Activated CD4-positive, alpha-beta T cell treated with anti-CD3 and anti-CD28 coated beads, Interleukin-2, Interleukin-4, amounts not matched to agents 100 ng/mL and 50 ng/mL, durations not matched to agents 16 hours and 8 hours (primary cell): ENCODE results near the gene UBASH3A.

Experiments
- DNase-seq: peaks from one replicate; pipeline ENCODE4 v3.0.0-alpha.2; 2020; ENCODE audit warnings: low spot score

The UBASH3A gene

GRCh38 chr21:42430521-42430920, 26.8 kb downstream of the UBASH3A start:
- DNase-seq: no peak

GRCh38 chr21:42431196-42431595, 27.5 kb downstream of the UBASH3A start:
- no peak for DNase-seq

GRCh38 chr21:42432695-42433094, 29.0 kb downstream of the UBASH3A start:
- no peak for DNase-seq

- no peak for DNase-seq
Measured at GRCh38 chr21:42433946-42434551, 30.3 kb downstream of the UBASH3A start.

- no peak for DNase-seq
Measured at GRCh38 chr21:42434884-42435283, 31.2 kb downstream of the UBASH3A start.

GRCh38 chr21:42435401-42435800, 31.7 kb downstream of the UBASH3A start:
- no peak for DNase-seq

- DNase-seq: no peak
Measured at GRCh38 chr21:42435833-42436232, 32.1 kb downstream of the UBASH3A start.

GRCh38 chr21:42436914-42437313, 33.2 kb downstream of the UBASH3A start:
- no peak for DNase-seq

GRCh38 chr21:42437786-42438185, 34.1 kb downstream of the UBASH3A start:
- no peak for DNase-seq

- no peak for DNase-seq
Measured at GRCh38 chr21:42438316-42439205, 34.9 kb downstream of the UBASH3A start.

- DNase-seq: no peak
Measured at GRCh38 chr21:42439284-42440186, 35.8 kb downstream of the UBASH3A start.

- DNase-seq: no peak
Measured at GRCh38 chr21:42440187-42440792, 36.6 kb downstream of the UBASH3A start.

GRCh38 chr21:42441963-42442362, 38.3 kb downstream of the UBASH3A start:
- DNase-seq: no peak

GRCh38 chr21:42443181-42443785, 39.6 kb downstream of the UBASH3A start:
- no peak for DNase-seq

- DNase-seq: no peak
Measured at GRCh38 chr21:42443876-42444744, 40.4 kb downstream of the UBASH3A start.

GRCh38 chr21:42444745-42445059, 41.0 kb downstream of the UBASH3A start:
- DNase-seq: no peak

GRCh38 chr21:42445311-42445710, 41.6 kb downstream of the UBASH3A start:
- no peak for DNase-seq

GRCh38 chr21:42446531-42446930, 42.8 kb downstream of the UBASH3A start:
- DNase-seq: no peak

GRCh38 chr21:42447182-42447581, 43.5 kb downstream of the UBASH3A start:
- no peak for DNase-seq

GRCh38 chr21:42447732-42448131, 44.0 kb downstream of the UBASH3A start:
- DNase-seq: no peak

GRCh38 chr21:42448686-42449085, 45.0 kb downstream of the UBASH3A start:
- no peak for DNase-seq
